GM18907 (cell line): ENCODE results near the gene LRRC53.

Source experiments
- ATAC-seq: cut with Tn5 transposase; IDR thresholded peaks from one replicate; pipeline ENCODE4 v1.9.1; 2021; ENCODE audit warnings: mild to moderate bottlenecking, moderate library complexity; ENCODE audit not compliant: unreplicated experiment

Gene LRRC53

GRCh38 chr1:74434321-74434720, 78.1 kb downstream of the LRRC53 start:
- ATAC-seq, result no peak

GRCh38 chr1:74432325-74432724, 80.1 kb downstream of the LRRC53 start:
- no peak for ATAC-seq

GRCh38 chr1:74431531-74431930, 80.9 kb downstream of the LRRC53 start:
- no peak for ATAC-seq

DNA sequence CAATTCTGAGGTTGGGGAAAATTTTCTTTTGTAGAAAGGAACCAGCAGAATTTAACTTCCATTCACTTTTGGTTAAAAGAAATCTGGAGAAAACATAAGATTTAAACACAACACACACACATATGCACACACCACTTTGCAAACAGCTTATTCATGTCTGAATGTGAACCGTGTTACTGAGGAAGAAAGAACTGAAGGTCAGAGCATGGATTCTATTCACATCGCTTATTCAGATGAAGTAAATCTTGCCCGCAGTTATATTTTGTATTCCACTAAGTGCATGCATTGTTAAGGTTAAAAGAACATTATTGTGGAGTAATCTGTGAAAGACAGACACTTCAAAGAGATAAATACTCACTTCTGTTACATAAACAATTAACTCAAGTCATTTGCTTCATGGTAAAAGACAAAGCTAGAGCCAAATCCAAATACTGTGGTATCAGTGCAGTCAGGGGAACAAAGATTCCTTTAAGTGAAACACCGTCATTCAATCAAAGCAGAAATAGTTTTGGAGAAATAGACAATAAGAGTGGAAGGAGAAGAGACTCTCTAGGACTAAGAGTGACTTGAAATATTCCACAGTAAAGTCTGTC, 82.0 kb downstream of the LRRC53 start:
- no peak for ATAC-seq

- ATAC-seq, result no peak
Observed at GRCh38 chr1:74429580-74429979, 82.8 kb downstream of the LRRC53 start.

- ATAC-seq, result no peak
Observed at GRCh38 chr1:74427681-74428080, 84.7 kb downstream of the LRRC53 start.

GRCh38 chr1:74426208-74426937, 86.0 kb downstream of the LRRC53 start:
- ATAC-seq, result no peak

GRCh38 chr1:74425676-74426075, 86.7 kb downstream of the LRRC53 start:
- ATAC-seq, result no peak

DNA sequence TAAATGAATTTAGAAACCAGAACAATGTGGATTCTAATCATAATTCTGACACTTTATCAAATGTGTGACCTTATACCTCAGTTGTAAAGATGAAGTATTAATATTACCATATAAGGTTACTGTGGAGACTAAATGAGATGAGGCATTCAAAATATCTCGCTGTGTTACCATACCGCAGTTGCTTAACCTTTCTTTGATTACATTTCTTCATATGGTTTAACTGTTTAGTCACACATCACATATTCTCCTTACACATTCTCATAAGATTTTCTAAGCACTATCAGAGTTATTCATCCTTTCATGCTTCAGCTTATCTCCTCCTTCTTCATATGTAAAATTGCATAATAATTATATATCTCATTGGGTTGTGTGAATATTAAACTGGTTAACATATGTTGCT, 88.9 kb downstream of the LRRC53 start:
- ATAC-seq, result no peak

GRCh38 chr1:74422421-74423292, 89.8 kb downstream of the LRRC53 start:
- no peak for ATAC-seq

- ATAC-seq, result no peak
Observed at GRCh38 chr1:74420467-74420866, 91.9 kb downstream of the LRRC53 start.
